GM06990 (cell line): ENCODE measurements around the gene MUC4.
"Not testable (repeated sequence)": the region's sequence is repeated elsewhere in the genome, so short reads cannot be mapped to it uniquely, and the experiment has no call there.

ENCODE experiments used
- DNase-seq: peaks from one replicate; pipeline ENCODE4 v3.0.0-alpha.2; 2011; ENCODE audit not compliant: insufficient read length; ENCODE audit errors: extremely low read depth
- H3K27me3 ChIP-seq: replicated peaks from 2 replicates; pipeline ENCODE4 v1.6.0; 2011; ENCODE audit warnings: low read length; ENCODE audit not compliant: control insufficient read depth, insufficient read depth
- H3K36me3 ChIP-seq: 2 replicates; pipeline ENCODE4 v1.5.1; 2011; ENCODE audit warnings: low read length; ENCODE audit not compliant: control insufficient read depth, insufficient read depth
- H3K4me3 ChIP-seq: replicated peaks from 2 replicates; pipeline ENCODE4 v1.5.1; 2011; ENCODE audit warnings: low read depth, mild to moderate bottlenecking, control low read depth, low read length
- CTCF ChIP-seq: IDR thresholded peaks from 2 replicates; pipeline ENCODE4 v1.5.1; 2011; ENCODE audit warnings: low read length, control low read depth, mild to moderate bottlenecking, inconsistent platforms; ENCODE audit not compliant: insufficient read depth, poor library complexity, severe bottlenecking

MUC4 gene

GRCh38 chr3:195717852-195718476, 93.8 kb downstream of the MUC4 start:
- DNase-seq = no peak
- no peak for TF ChIP-seq CTCF
- no peak overlapping the region for H3K4me3 ChIP-seq

GRCh38 chr3:195717416-195717815, 94.3 kb downstream of the MUC4 start:
- H3K36me3 ChIP-seq = no peaks in the 10 kb centered on the region
- no peak for TF ChIP-seq CTCF
- DNase-seq = no peak
- no peaks in the 10 kb centered on the region; the same call in 1 of the 2 replicates for H3K27me3 ChIP-seq
- no peak overlapping the region for H3K4me3 ChIP-seq

More at GRCh38 chr3:195717852-195718476, 93.8 kb downstream of the MUC4 start:
- Histone ChIP-seq H3K36me3 (no peaks in the 10 kb centered on the region), H3K27me3 (no peaks in the 10 kb centered on the region; the same call in 1 of the 2 replicates)

GRCh38 chr3:195715583-195716266, 96.0 kb downstream of the MUC4 start:
- Histone ChIP-seq H3K36me3 (no peaks in the 10 kb centered on the region), H3K4me3 (no peak overlapping the region), H3K27me3 (no peaks in the 10 kb centered on the region; the same call in 1 of the 2 replicates)
- DNase-seq = no peak
- TF ChIP-seq CTCF = no peak

- no peak for DNase-seq
- H3K27me3 ChIP-seq = no peaks in the 10 kb centered on the region
- TF ChIP-seq CTCF = no peak
These were observed 96.6 kb downstream of the MUC4 start for GRCh38 chr3:195715134-195715533.

GRCh38 chr3:195714380-195715011, 97.2 kb downstream of the MUC4 start:
- Histone ChIP-seq H3K36me3 (no peaks in the 10 kb centered on the region), H3K4me3 (no peak overlapping the region), H3K27me3 (no peaks in the 10 kb centered on the region)
- no peak for TF ChIP-seq CTCF
- DNase-seq = no peak

More at GRCh38 chr3:195715134-195715533, 96.6 kb downstream of the MUC4 start:
- Histone ChIP-seq H3K4me3 (no peak overlapping the region), H3K36me3 (no peaks in the 10 kb centered on the region)

- not testable (repeated sequence) for H3K27me3 ChIP-seq, H3K4me3 ChIP-seq, H3K36me3 ChIP-seq
- DNase-seq = peak; percentile 64
These were observed 98.6 kb downstream of the MUC4 start for GRCh38 chr3:195713150-195713549.

GRCh38 chr3:195712535-195712910, 99.2 kb downstream of the MUC4 start:
- not testable (repeated sequence) for H3K36me3 ChIP-seq, H3K27me3 ChIP-seq, DNase-seq, H3K4me3 ChIP-seq
